ENCODE results near the gene SOD1. TPM values are rescaled to one million over a fixed set of nuclear protein-coding genes. Genes with fewer than 3 reads are reported as not detected.

Gene SOD1
- total RNA-seq, 2 donors from 2014 or later, result 165 to 282 TPM

DNA sequence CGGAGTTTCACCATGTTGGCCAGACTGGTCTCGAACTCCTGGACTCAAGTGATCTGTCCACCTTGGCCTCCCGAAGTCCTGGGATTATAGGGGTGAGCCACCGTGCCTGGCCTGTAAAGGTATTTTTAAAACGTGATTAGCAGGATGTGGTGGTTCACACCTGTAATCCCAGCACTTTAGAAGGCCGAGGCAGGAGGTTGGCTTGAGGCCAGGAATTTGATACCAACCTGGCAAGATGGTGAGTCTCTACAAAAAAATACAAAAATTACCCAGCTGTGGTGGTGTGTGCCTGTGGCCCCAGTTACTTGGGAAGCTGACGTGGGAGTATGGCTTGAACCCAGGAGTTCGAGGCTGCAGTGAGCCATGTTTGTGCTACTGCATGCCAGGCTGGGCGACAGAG, 43.3 kb upstream of the SOD1 start:
- Histone ChIP-seq H3K36me3 (no peaks in the 10 kb centered on the region), H3K4me3 (no peak overlapping the region), H3K27me3 (replicated peaks; ENCODE audit: insufficient read depth) (no peaks in the 10 kb centered on the region), H3K27ac (no peak overlapping the region), H3K4me1 (replicated peaks) (no peaks in the 10 kb centered on the region), H3K9me3 (no peaks in the 10 kb centered on the region)
- no peak for TF ChIP-seq POLR2A (IDR thresholded peaks at IDR 0.05)
- TF ChIP-seq POLR2AphosphoS5 (IDR thresholded peaks at IDR 0.05), result no peak
- TF ChIP-seq, protein P1, sequence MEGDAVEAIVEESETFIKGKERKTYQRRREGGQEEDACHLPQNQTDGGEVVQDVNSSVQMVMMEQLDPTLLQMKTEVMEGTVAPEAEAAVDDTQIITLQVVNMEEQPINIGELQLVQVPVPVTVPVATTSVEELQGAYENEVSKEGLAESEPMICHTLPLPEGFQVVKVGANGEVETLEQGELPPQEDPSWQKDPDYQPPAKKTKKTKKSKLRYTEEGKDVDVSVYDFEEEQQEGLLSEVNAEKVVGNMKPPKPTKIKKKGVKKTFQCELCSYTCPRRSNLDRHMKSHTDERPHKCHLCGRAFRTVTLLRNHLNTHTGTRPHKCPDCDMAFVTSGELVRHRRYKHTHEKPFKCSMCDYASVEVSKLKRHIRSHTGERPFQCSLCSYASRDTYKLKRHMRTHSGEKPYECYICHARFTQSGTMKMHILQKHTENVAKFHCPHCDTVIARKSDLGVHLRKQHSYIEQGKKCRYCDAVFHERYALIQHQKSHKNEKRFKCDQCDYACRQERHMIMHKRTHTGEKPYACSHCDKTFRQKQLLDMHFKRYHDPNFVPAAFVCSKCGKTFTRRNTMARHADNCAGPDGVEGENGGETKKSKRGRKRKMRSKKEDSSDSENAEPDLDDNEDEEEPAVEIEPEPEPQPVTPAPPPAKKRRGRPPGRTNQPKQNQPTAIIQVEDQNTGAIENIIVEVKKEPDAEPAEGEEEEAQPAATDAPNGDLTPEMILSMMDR (IDR thresholded peaks at IDR 0.05), result no peak
- intact Hi-C loops (cut with DNase I), result no loop called here
- DNase-seq (ENCODE audit: low spot score), result no peak
- 75% methylated on average over 9 of the region's 9 CpGs for WGBS

DNA sequence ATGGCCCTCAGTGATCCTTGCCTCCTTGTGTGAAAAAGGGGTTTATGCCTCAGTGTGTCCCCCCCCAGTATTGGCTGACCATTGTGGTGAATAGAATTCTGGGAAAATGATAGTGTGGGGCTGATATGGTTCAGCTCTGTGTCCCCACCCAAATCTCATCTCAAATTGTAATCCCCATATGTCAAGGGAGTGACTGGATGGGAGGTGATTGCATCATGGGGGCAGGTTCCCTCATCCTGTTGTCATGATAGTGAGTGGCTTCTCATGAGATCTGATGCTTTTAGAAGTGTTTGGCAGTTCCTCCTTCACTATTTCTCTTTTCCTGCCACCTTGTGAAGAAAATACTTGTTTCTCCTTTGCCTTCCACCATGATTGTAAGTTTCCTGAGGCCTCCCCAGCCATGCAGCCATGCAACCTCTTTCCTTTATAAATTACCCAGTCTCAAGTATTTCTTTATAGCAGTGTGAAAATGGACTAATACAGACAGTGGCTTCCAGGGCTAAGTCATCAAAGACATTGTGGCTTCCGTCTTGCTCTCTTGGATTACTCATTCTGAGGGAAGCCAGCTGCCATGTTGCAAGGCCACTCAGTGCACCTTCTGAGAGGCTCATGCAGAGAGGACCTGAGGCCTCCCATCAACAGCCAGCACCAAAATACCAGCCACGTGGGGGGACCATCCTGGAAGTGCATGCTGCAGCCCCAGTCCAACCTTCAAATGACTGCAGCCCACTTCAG, 40.6 kb upstream of the SOD1 start:
- Histone ChIP-seq H3K27ac (no peak overlapping the region), H3K36me3 (no peaks in the 10 kb centered on the region), H3K4me3 (no peak overlapping the region), H3K27me3 (replicated peaks; ENCODE audit: insufficient read depth) (no peaks in the 10 kb centered on the region), H3K4me1 (replicated peaks) (no peaks in the 10 kb centered on the region), H3K9me3 (no peaks in the 10 kb centered on the region)
- no peak for DNase-seq (ENCODE audit: low spot score)
- WGBS, result 84% methylated on average over 2 of the region's 2 CpGs
- intact Hi-C loops (cut with DNase I), result no loop called here
- no peak for TF ChIP-seq POLR2A (IDR thresholded peaks at IDR 0.05)
- TF ChIP-seq POLR2AphosphoS5 (IDR thresholded peaks at IDR 0.05), result no peak
- TF ChIP-seq, protein P1 (IDR thresholded peaks at IDR 0.05), result no peak

DNA sequence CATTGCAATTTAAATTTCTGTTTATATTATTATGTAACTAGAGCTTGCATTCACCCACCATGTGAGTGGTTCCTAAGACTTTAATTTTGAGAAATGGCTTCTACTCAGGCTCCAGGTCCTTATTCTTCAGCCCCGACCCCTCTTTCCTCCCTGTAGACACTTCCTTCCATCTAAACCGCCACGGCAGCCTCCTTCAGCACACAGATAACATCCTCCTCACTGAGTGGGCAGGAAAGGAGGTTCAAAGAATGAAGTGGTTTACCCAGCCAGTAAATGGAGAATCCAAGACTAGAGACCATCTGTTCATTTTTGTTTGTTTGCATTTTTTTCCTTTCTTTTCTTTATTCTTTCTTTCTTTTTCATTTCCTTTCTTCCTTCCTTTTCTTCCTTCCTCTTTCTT, 37.1 kb upstream of the SOD1 start:
- Histone ChIP-seq H3K36me3 (no peaks in the 10 kb centered on the region), H3K27ac (no peak overlapping the region), H3K4me1 (replicated peaks) (no peaks in the 10 kb centered on the region), H3K4me3 (no peak overlapping the region), H3K27me3 (replicated peaks; ENCODE audit: insufficient read depth) (no peaks in the 10 kb centered on the region), H3K9me3 (no peaks in the 10 kb centered on the region)
- DNase-seq (ENCODE audit: low spot score), result no peak
- WGBS, result 66% methylated on average over 3 of the region's 3 CpGs
- TF ChIP-seq, protein P1 (IDR thresholded peaks at IDR 0.05), result no peak
- TF ChIP-seq POLR2A (IDR thresholded peaks at IDR 0.05), result no peak
- intact Hi-C loops (cut with DNase I), result no loop called here

DNA sequence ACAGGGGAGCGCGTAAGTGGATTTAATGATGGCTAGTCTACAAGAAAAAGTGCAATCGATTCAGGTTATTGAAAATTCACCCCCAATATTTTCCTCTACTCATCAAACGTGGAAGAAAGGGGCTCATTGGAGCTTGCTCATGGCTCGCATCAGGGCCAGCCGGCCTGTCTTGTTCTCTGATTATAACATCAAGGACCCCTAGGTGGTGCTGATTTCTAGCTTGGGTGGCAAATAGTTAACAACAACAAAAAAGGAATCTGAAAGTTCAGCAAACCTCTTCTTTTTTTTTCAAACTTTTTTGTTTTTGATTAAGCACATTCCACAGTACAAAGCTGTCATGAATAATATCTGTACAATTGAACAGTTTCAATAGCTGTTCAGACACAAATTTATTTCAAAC, 35.8 kb upstream of the SOD1 start:
- Histone ChIP-seq H3K9me3 (no peaks in the 10 kb centered on the region), H3K27me3 (replicated peaks; ENCODE audit: insufficient read depth) (no peaks in the 10 kb centered on the region), H3K4me1 (replicated peaks) (no peaks in the 10 kb centered on the region), H3K4me3 (no peak overlapping the region), H3K36me3 (no peaks in the 10 kb centered on the region), H3K27ac (no peak overlapping the region)
- no peak for DNase-seq (ENCODE audit: low spot score)
- TF ChIP-seq POLR2A (IDR thresholded peaks at IDR 0.05), result no peak
- TF ChIP-seq, protein P1 (IDR thresholded peaks at IDR 0.05), result no peak
- no peak for TF ChIP-seq POLR2AphosphoS5 (IDR thresholded peaks at IDR 0.05)
- 87% methylated on average over 6 of the region's 6 CpGs for WGBS
- intact Hi-C loops (cut with DNase I), result no loop called here

DNA sequence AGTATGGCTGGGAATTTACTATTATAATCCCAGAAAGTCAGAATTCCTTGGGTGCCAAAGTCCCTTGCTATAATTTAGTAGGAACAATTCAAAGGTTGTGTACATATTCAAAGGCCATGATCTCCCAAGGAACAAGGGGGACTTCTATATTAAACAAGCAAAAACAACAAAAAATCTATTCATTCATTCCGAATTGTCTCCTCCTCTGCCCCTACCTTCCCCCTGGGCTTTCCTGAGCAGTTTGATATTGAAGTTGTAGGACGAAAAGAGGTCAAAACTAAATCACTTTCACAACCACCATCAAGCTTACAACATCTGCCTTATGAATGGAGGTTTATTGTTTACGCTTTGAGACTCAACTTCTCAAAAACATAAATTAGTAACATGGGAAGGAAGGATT, 35.3 kb upstream of the SOD1 start:
- WGBS, result 79% methylated on average over 3 of the region's 3 CpGs
- intact Hi-C loops (cut with DNase I), result no loop called here

More for the DNA sequence above, 35.3 kb upstream of the SOD1 start:
- no peak for TF ChIP-seq POLR2A (IDR thresholded peaks at IDR 0.05)
- no peaks in the 10 kb centered on the region for H3K36me3 ChIP-seq
- no peaks in the 10 kb centered on the region for H3K9me3 ChIP-seq
- H3K27me3 ChIP-seq (replicated peaks; ENCODE audit: insufficient read depth), result no peaks in the 10 kb centered on the region
- H3K4me1 ChIP-seq (replicated peaks), result no peaks in the 10 kb centered on the region
- DNase-seq (ENCODE audit: low spot score), result no peak
- H3K27ac ChIP-seq, result no peak overlapping the region
- H3K4me3 ChIP-seq, result no peak overlapping the region

Measured in prostate gland (tissue), 2 donors.